GM12878 (cell line): ENCODE data around the gene PES1. TPM values are rescaled to one million over a fixed set of nuclear protein-coding genes. Genes with fewer than 3 reads are reported as not detected.

Source experiments
- ATAC-seq: fragments of 200-7000 bp; cut with Tn5 transposase; 3 replicates; pipeline ENCODE4 v1.9.1; 2020; ENCODE audit warnings: mild to moderate bottlenecking, moderate library complexity
- BruUV-seq: library from RNA; stranded (reverse); fragments of 400-500 nt; replicated peaks from 2 replicates; lab custom pipeline; 2021; lab: Mats Ljungman, UMichigan
- CTCF ChIA-PET: fragments of 300-600 bp; sonication (Branson Sonifier 250); formaldehyde crosslinking; extraction: SDS; loops from one replicate; lab custom pipeline; 2021; ENCODE audit warnings: inconsistent platforms; lab: Yijun Ruan, JAX
- POLR2A ChIA-PET: fragments of 350-600 bp; formaldehyde crosslinking; extraction: SDS; loops from one replicate; lab custom pipeline; 2021; ENCODE audit warnings: inconsistent platforms; lab: Charles Lee
- RAD21 ChIA-PET: fragments of 300-600 bp; sonication (Branson Sonifier 250); formaldehyde crosslinking; loops from one replicate; lab custom pipeline; 2023; ENCODE audit warnings: antibody characterized with exemption; ENCODE audit not compliant: unreplicated experiment; lab: Charles Lee
- SMC1A ChIA-PET: fragments of 300-600 bp; sonication (Branson Sonifier 250); formaldehyde crosslinking; loops from one replicate; lab custom pipeline; 2023; ENCODE audit not compliant: unreplicated experiment, uncharacterized antibody; lab: Charles Lee
- DNase-seq: peaks from one replicate; pipeline ENCODE4 v3.0.0-alpha.2; 2011; ENCODE audit warnings: low read depth, low spot score
- FAIRE-seq: peaks from 3 replicates; lab custom pipeline; 2011; peaks lifted over from hg19 to GRCh38; lab: Jason Lieb, UNC
- H2AFZ ChIP-seq: 2 replicates; pipeline ENCODE4 v1.6.0; 2011; ENCODE audit warnings: low read depth, low read length, control low read depth; ENCODE audit not compliant: control insufficient read depth
- H3K27ac ChIP-seq: 2 replicates; pipeline ENCODE4 v1.5.1; 2011; ENCODE audit warnings: control low read depth; ENCODE audit not compliant: control insufficient read depth, insufficient read depth
- H3K27me3 ChIP-seq, 2 experiments: replicated peaks in 1 of 2; 2 replicates each; pipeline versions ENCODE4 v1.6.0 to v1.6.1; 2011; ENCODE audit warnings: low read length in 1 of 2; ENCODE audit not compliant: control insufficient read depth in 2 of 2, insufficient read depth in 2 of 2
- H3K36me3 ChIP-seq, 2 experiments: 2 replicates each; pipeline ENCODE4 v1.5.1; 2011; ENCODE audit warnings: low read length in 1 of 2; ENCODE audit not compliant: control insufficient read depth in 2 of 2, insufficient read depth in 2 of 2
- H3K4me1 ChIP-seq: 2 replicates; pipeline ENCODE4 v1.6.1; 2011; ENCODE audit warnings: mild to moderate bottlenecking, low read length, moderate library complexity, mixed read lengths; ENCODE audit not compliant: control insufficient read depth, insufficient read depth
- H3K4me2 ChIP-seq: 2 replicates; pipeline ENCODE4 v1.6.0; 2011; ENCODE audit warnings: control low read depth; ENCODE audit not compliant: control insufficient read depth, insufficient read depth
- H3K4me3 ChIP-seq: fragments of 200-600 bp; sonication (generic); 2 replicates; pipeline ENCODE4 v1.5.1; 2016
- H3K79me2 ChIP-seq: 2 replicates; pipeline ENCODE4 v1.6.0; 2011; ENCODE audit warnings: low read length; ENCODE audit not compliant: control insufficient read depth, insufficient read depth
- H3K9ac ChIP-seq: 2 replicates; pipeline ENCODE4 v1.8.0; 2011; ENCODE audit warnings: low read length, control low read depth, mixed read lengths; ENCODE audit not compliant: control insufficient read depth, insufficient read depth
- H3K9me3 ChIP-seq: replicated peaks from 3 replicates; pipeline ENCODE4 v1.5.1; 2011; ENCODE audit warnings: mild to moderate bottlenecking, low read length; ENCODE audit not compliant: control insufficient read depth, insufficient read depth
- H4K20me1 ChIP-seq: 2 replicates; pipeline ENCODE4 v1.6.0; 2011; ENCODE audit not compliant: control insufficient read depth, insufficient read depth
- BCL3 ChIP-seq: IDR thresholded peaks from 2 replicates; pipeline ENCODE4 v1.6.1; 2011; ENCODE audit warnings: borderline replicate concordance, low read depth, mild to moderate bottlenecking, moderate library complexity, low read length; ENCODE audit not compliant: insufficient read depth, poor library complexity, severe bottlenecking
- EED ChIP-seq: sonication (generic); IDR thresholded peaks from 2 replicates; pipeline ENCODE4 v1.6.1; 2016; ENCODE audit warnings: antibody characterized with exemption, low read depth
- ELK1 ChIP-seq: IDR thresholded peaks from 2 replicates; pipeline ENCODE4 v1.6.1; 2012; ENCODE audit warnings: low read depth, low read length, improper control_type of control experiment
- ETV6 ChIP-seq, 2 experiments: fragments of 450-650 bp in 1 of 2; IDR thresholded peaks in 1 of 2; conservative IDR thresholded peaks in 1 of 2; 2 replicates each; pipeline ENCODE4 v1.6.1; 2014; ENCODE audit warnings: antibody characterized with exemption in 1 of 2, borderline replicate concordance in 1 of 2, low read depth in 1 of 2, mild to moderate bottlenecking in 1 of 2, moderate library complexity in 1 of 2
- HSF1 ChIP-seq: fragments of 150-350 bp; IDR thresholded peaks from 2 replicates; pipeline ENCODE4 v1.6.1; 2014; ENCODE audit warnings: mild to moderate bottlenecking, low read depth, low read length
- IKZF2 ChIP-seq, 2 experiments: fragments of 450-650 bp; IDR thresholded peaks; 2 replicates each; pipeline ENCODE4 v1.6.1; 2017; ENCODE audit warnings: mild to moderate bottlenecking in 2 of 2, moderate library complexity in 2 of 2
- NR2C1 ChIP-seq: fragments of 450-650 bp; IDR thresholded peaks from 2 replicates; pipeline ENCODE4 v1.6.1; 2017; ENCODE audit warnings: antibody characterized with exemption, mild to moderate bottlenecking, moderate library complexity
- POLR2A ChIP-seq: IDR thresholded peaks from 2 replicates; pipeline ENCODE4 v1.6.1; 2011; ENCODE audit warnings: low read depth, mild to moderate bottlenecking, low read length
- RAD51 ChIP-seq: fragments of 450-650 bp; IDR thresholded peaks from 2 replicates; pipeline ENCODE4 v1.6.1; 2016; ENCODE audit warnings: moderate library complexity, mild to moderate bottlenecking, inconsistent platforms
- RUNX3 ChIP-seq: IDR thresholded peaks from 2 replicates; pipeline ENCODE4 v1.6.1; 2012; ENCODE audit warnings: low read length, inconsistent platforms
- TAF1 ChIP-seq: IDR thresholded peaks from 2 replicates; pipeline ENCODE4 v1.6.1; 2011; ENCODE audit warnings: mild to moderate bottlenecking, low read depth, low read length, borderline replicate concordance
- ZBTB11 ChIP-seq: fragments of 450-650 bp; formaldehyde crosslinking; IDR thresholded peaks from 2 replicates; pipeline ENCODE4 v1.5.0; 2022; ENCODE audit warnings: mild to moderate bottlenecking, missing genetic modification characterization
- WGBS: methylation state at CpG from one replicate; pipeline ENCODE4 v1.1.6; 2016; ENCODE audit warnings: low lambda C conversion rate; ENCODE audit not compliant: insufficient replicate concordance, insufficient coverage; ENCODE audit errors: missing lambda C conversion rate; 5-methylcytosine and 5-hydroxymethylcytosine counted together
- in situ Hi-C: fragments of 300-500 bp; cut with MboI; formaldehyde crosslinking; loops from 9 replicates; pipeline ENCODE4 v1.14.3; 2018; ENCODE audit warnings: mixed read lengths
- intact Hi-C: fragments of 100-400 bp; cut with micrococcal nuclease; formaldehyde crosslinking; loops from one replicate; pipeline ENCODE4 v1.14.2; 2022; ENCODE audit not compliant: unreplicated experiment
- polyA plus RNA-seq, 11 experiments: library from polyadenylated mRNA; depleted of rRNA in 4 of 11; unstranded in 6 of 11; stranded (reverse) in 5 of 11; fragments of >200 nt; fragmentation: Nextera tagmentation in 4 of 11; fragmentation: Illumina TruSeq in 1 of 11; extraction: Ambion mirVana in 4 of 11; extraction: Trizol in 1 of 11; gene quantifications; 1 replicate in 1 of 11; 2 replicates in 10 of 11; pipeline versions ENCODE4 v1.2.1 to v1.2.3, GENCODE V29; 2011 to 2016; ENCODE audit warnings: inconsistent platforms in 2 of 11, missing spikeins in 2 of 11, low read depth in 1 of 11
- total RNA-seq, 4 experiments: library from RNA; depleted of rRNA in 3 of 4; stranded (reverse); fragments of >200 nt in 3 of 4; fragmentation: Illumina TruSeq in 1 of 4; extraction: Trizol in 1 of 4; gene quantifications; 2 replicates each; pipeline versions ENCODE4 v1.2.1 to v1.2.3, GENCODE V29; 2013 to 2021
- TF ChIP-seq, protein P1 (sequence below): IDR thresholded peaks from 2 replicates; pipeline ENCODE4 v1.6.1; 2011; ENCODE audit warnings: low read depth, mild to moderate bottlenecking, low read length, moderate library complexity, borderline replicate concordance; ENCODE audit errors: extremely low read depth

PES1 gene
- total and polyA plus RNA-seq, 10 of the 15 experiments (the other 5 are each of a cell fraction or from before 2014, with no cell fraction given): 6.9 to 139 (median 106) TPM

DNA sequence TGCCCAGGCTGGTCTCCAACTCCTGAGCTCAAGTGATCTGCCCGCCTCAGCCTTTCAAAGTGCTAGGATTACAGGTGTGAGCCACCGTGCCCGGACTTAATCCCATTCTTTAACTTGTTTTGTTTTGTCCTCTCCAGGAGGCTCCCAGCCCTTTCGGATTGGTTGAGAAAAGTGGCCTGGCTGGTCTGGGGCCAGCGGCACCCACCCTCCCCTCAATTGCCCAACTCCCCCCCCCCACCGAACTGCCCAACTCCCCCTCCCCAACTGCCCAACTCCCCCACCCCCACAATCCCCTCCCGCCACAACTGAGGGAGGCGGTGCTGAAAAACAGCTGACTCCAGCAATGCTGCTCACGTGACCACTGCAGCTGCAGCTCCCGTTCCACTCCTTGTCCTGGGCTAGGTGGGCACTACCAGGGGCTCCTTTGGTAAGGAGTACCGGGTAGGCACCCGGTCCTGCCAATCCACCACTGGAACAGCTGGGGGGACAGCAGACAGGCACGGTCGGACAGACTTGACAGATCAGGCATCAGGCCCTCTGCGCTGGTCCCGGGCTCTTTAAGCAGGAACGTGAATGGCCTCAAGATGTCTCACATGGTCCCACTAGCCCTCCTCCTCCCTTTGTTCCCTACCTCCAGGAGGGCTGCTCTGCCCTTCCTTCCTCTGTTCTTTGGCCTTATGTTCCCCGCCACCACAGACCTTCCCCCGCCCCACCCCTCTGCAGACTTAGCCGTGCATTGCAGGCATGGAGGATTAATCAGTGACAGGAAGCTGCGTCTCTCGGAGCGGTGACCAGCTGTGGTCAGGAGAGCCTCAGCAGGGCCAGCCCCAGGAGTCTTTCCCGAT lies 15.0 kb upstream of the PES1 start, which contains the start of gene TCN2:
Gene TCN2, plus strand, starts transcription at position 720 of the 845 bp plus-strand sequence. CDS start 158 bp downstream, outside the sequence.
- DNase-seq: no peak
- H3K27me3 ChIP-seq: no peaks in the 10 kb centered on the region
- no peak for FAIRE-seq
- peaks cover 51% of the 10 kb centered on the region for H3K4me1 ChIP-seq
- no TSS peak for BruUV-seq
- no peaks in the 10 kb centered on the region for H3K36me3 ChIP-seq
- SMC1A ChIA-PET: interaction anchor here (0.7 to 3.6 kb wide), 11 partner anchors 12 to 314 kb away, joined by 3 to 18 read pairs (median 3); no protein-coding TSS in a partner anchor
- H3K79me2 ChIP-seq: no peaks in the 10 kb centered on the region
- POLR2A ChIA-PET: interaction anchor here (0.6 to 1.3 kb wide), 6 partner anchors 9 to 183 kb away, joined by 3 to 7 read pairs (median 4); partner anchors contain the start of gene SLC35E4
- peak; percentile 79 for ATAC-seq
- H4K20me1 ChIP-seq: no peaks in the 10 kb centered on the region
- WGBS: 12% methylated on average over 22 of the region's 24 CpGs
- RAD21 ChIA-PET: interaction anchor here (0.6 to 4.7 kb wide), 9 partner anchors 15 to 216 kb away, joined by 3 to 58 read pairs (median 5); partner anchors contain the start of genes PES1 and SLC35E4
- CTCF ChIA-PET: interaction anchor here (0.7 to 6.4 kb wide), 23 partner anchors 9 to 319 kb away, joined by 3 to 51 read pairs (median 4); partner anchors contain the start of genes PES1 and SLC35E4
- intact Hi-C loops: no loop called here
- H3K9ac ChIP-seq: peak within 1 kb of the TSS; percentile 66
- H3K27ac ChIP-seq: peak within 1 kb of the TSS; percentile 54
- H3K4me2 ChIP-seq: peak within 1 kb of the TSS; percentile 97
- no peaks in the 10 kb centered on the region for H3K9me3 ChIP-seq
- peak within 1 kb of the TSS; percentile 66 for H3K4me3 ChIP-seq
- in situ Hi-C loops: no loop called here
- H2AFZ ChIP-seq: peak within 1 kb of the TSS; percentile 93
- TF ChIP-seq RAD51 (peak; percentile 95), RUNX3 (peak; percentile 71), ZBTB11 (no peak), TAF1 (0 out of 2 replicates have a peak, but pooled peaks have one; percentile 12), NR2C1 (no peak), ETV6 (conservative IDR thresholded peaks at IDR 0.05 in 1 of 2, IDR thresholded peaks at IDR 0.05 in 1 of 2; ENCODE audit: borderline replicate concordance in 1 of 2, low read depth in 1 of 2) (no peak), ELK1 (no peak), BCL3 (no peak), HSF1 (no peak), EED (peak; percentile 68), IKZF2 (IDR thresholded peaks at IDR 0.05) (peak in 1 of 2 experiments; percentile 42; a peak in 1 of 4 replicates), POLR2A (peak; percentile 62; the same call in 1 of the 2 replicates)
- TF ChIP-seq, protein P1, sequence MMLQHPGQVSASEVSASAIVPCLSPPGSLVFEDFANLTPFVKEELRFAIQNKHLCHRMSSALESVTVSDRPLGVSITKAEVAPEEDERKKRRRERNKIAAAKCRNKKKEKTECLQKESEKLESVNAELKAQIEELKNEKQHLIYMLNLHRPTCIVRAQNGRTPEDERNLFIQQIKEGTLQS: peak; percentile 70; the same call in 1 of the 2 replicates
